Stromal cell of bone marrow (primary cell): Measurements from ENCODE around the gene ZNF48.

ENCODE experiments used
- DNase-seq: peaks from one replicate; pipeline ENCODE4 v3.0.0-alpha.2; 2012; ENCODE audit warnings: low read depth

Gene ZNF48

DNA sequence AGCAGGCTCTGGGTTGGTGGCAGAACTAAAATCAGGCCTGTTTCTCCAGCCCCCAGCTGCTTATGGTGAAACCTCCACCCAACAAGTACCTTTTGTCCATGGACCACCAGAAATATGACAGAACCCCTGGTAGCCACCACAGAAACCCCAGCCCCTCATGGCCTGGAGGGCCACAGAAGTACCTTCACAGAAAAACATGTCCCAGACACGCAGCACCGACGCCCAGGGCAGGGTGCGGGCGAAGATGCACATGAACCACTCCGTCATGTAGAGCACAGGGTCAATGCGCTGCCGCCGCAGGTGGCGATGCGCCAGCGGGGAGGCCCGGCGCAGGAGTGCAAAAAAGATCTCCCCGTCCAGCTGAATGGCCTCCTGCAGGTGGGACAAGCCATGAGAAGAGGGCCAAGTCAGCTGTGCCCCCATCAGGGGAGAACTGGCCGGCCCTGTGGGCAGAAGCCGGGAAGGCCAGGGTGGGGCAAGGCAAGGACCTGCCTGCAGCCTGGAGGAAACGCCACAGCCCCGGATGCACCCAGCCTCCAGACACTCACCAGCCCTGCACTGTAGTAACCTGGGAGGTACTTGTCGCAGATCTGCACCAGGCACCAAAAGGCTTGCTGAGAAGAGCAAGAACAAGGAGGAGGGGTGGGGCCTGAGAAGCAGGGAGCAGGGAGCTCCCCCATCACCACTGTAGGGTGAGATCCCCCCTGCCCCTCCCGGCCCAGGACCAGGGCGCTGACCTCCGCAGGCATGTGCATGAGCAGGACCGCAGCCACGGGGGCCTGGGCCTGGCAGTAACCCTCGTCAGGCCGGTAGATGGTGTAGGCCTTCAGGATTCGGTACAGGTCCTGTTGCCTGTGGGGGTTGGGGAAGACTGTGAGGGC is 36.0 kb upstream of the ZNF48 start:
- no peak for DNase-seq

DNA sequence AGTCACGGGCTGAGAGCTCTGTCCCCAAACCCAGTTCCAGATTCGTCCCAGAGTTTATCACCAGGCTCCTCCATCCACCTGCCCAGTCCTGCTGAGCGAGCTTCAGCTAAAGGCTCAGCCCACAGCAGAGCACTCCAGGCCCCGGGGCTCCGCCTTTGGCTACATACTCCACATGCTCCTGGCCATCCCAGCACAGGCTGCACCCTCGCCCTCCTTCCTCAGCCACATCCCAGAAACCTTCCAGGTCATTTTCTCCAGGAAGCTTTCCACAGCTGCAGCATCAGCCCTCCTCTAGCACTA is 35.4 kb upstream of the ZNF48 start:
- DNase-seq, result no peak

DNA sequence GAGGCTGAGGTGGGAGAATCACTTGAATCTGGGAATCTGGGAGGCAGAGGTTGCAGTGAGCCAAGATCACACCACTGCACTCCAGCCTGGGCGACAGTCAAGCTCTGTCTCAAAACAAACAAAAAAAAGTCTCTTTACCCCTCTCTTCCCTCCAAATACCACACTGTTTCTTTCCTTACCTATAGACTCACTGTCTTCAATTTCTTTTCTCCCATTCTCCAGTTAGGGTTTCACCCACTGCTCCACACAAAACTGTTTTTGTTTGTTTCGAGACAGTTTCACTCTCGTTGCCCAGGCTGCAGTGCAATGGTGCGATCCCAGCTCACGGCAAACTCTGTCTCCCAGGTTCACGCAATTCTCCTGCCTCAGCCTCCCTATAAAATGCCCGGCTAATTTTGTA is 34.0 kb upstream of the ZNF48 start:
- DNase-seq, result no peak

DNA sequence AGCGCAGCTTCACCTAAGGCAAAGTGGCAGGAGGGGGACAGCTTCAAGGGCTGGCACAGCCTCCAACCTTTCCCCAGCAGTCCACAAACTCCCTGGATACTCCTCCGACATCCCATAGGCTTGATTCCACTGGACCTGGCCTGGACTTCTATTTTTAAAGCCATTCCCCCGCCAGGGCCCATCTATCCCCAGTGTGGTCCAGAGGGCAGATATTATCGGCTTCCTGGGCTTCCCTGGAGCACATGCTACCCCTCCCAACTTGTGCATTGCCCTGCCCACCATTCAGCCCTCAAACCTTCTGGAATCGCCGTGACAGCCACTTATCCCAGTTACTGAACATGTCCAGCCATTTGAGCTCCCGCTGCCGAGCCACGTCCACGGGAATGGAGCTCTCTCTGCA is 30.0 kb upstream of the ZNF48 start:
- no peak for DNase-seq

DNA sequence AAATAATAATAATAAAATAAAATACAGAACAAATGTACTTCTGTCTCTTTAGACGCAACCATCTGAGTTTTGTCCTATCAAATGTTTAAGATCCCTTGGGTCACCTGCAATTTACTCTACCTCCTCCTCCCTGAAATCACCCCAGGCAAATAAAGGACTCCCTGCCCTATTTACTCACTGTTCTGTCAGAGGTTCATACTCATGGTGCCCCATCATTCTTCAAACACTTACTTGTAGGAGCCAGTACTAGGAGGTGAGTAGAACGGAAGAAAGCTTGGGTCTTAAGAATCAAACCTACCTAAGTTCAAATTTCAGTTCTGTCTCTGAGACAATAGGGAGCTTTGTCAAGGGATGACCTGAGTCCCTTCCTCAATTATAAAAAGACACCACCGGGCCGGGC is 28.7 kb upstream of the ZNF48 start:
- DNase-seq, result no peak

DNA sequence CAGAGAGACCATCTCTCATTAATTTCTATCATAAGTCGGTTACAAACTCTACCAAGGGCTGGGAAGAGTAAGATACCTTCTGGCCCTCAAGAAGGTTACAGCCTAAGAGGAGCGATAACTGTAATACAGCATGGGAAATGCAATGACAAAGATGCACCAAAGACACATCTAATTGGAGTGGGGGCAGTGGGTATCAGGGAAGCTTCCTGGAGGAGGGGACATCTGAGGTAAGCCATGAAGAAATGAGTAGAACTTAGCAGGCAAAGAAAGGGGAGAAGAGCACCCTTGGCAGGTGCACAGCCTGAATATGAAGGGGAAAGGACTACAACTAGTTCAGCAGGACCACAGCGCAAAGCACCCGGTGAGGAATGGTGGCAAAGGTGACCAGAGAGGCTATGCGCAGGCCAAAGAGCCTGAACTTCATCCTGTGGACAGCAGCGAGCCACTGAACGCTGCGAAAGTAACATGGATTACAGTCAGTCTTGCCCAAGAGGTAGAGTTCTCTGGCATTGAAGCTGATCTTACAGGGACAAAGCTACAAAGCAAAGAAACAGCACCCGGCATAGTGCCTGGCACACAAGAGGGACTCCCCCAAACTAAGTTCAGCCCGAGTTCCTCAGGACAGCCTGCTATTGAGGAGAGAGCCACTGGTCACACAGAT is 27.7 kb upstream of the ZNF48 start:
- DNase-seq, result no peak

DNA sequence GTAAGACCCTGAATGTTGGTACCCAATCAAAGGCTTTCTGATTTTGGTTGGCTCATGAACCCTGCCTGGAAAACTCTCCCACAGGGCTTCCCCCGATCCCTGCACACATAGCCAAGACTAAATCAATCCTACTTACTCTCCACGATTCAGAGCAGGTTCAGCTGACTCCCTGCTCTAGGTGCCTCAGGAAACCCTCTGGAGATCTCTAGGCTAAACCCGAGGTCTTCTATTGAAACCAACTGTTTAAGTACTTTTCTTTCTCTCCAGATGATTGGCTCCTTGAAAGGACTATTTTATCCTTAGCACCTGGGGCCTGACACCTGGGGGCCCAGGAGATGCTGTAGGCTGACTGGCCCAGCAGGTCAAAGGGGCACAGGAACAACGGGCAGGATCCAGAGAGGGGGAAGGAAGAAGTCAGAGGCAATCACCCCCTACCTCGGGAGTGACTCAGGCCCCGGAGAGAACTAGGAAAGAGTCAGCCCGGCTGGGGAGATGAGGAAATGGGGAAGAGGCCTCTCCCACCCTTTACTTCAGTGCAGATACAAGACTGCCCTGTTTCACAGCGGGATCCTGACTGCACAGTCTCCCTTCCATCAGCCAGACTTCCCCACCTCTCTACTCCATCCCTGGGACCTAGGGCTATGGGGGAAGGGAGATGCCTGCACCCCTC is 27.0 kb upstream of the ZNF48 start:
- DNase-seq, result peak; percentile 43

DNA sequence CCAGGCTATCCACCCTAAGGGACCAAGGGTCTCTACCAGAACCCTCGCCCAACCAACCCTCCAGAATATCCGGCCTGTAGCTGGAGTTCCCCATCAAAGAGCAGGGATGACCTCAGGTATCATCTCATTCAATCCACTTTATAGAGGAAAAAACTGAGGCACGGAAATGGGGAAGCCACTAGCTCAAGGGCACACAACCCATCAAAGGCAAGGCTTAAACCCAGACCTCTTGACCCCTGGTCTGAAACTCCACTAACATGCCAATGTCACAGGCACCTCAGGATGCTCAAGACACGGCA is 26.5 kb upstream of the ZNF48 start:
- DNase-seq, result no peak

DNA sequence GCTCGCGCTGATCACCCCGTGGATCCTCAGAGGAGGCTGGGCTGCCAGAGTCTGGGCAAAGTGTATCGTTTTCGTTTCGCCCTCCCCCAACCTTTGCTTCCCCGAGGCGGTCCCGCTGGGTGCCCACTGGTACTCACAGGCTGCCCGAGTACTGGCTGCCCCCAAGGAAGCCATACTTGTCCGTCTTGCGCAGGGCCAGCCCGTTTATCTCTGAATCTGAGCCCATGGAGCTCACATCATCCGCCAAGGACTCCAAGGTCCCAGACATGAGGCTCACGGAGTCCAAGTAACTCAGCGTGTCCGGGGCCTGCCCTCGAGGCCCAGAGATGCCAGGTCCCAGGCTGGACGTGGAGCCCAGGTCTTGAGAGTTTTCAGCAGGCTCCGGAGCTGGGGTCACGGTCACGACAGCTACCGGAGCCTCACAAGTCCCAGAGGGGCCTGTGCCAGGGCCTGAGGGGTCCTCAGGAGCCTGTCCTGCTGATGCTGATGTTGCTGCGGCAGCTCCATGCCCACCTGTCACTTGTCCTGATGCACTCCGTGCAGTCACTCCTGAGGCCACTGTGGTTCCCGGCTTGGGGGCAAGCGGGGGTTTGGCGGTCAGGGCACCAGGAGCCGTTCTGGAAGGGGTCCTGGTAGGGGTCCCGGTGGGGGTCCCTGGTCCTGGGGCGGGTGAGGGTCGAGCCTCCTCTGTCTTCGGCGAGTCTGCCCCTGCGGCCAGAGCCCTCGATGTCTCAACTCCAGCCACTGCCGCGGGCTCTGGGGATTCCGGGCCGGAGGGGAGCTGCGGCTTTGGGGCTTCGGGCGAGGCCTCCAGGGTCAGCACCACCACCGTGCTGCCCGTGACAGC is 25.9 kb upstream of the ZNF48 start:
- no peak for DNase-seq

DNA sequence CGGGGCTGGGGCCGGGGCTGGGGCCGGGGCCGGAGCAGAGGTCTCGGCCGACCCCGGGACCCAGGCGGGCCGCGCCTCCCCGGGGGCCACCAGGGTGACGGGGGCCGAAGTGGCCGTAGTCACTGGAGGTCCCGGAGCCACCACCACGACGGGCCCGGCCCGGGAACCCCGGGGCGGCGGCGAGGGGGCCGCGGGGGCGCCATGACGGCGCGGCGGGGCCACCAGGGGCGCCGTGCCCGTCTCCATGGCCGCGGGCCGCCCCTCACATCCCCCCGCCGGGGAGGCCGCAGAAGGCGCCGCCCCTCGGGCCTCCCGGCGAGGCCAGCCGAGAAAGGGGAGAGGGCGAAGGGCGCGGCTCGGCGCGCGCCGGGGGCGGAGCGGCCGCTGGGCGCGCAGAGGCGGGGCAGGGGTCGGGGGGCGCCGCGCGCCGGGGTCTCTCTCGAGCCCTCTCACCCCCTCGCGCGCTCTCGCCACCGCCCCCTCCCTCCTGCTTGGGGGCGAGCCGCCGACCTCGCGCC is 25.2 kb upstream of the ZNF48 start:
- DNase-seq, result no peak

DNA sequence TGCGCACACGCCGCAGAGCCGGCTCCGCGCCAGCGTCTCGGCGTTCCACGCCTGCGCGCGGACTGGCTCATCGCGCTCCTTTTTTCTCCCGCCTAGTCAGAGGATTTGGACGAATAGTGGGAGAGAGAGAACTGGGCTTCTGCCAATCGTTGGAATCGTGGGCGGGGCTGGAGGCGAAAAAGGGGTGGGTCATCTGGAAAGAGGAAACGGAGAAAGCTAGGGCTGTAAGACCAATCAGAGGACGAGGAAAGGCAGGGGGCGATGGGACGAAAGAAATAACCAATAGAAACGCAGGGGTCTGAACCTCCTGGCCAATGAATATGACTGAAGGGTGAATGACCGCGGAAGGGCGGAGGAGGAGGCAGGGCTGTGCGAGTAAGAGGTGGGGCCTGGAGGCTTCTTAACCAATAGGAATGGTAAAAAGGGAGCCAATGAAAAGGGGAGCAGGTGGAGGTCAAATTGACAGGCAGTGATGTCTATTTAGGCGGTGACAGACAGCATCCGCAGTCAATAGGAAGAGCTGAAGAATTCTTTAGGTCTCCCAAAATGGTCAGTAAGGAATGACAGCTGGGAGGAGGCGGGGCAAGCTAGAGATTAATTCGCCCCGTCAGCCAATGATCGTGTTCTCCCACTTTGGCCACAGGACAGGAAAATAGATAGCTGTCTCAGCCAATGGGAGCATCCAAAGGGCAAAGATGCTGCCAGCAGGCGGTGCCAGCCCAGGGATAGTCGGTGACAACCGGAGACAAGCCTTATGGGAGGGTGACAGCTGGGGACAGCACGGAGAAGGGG is 24.6 kb upstream of the ZNF48 start, which contains the start of gene TBC1D10B:
Gene TBC1D10B (minus strand): TSS at position 39 of the 792 bp plus-strand sequence. CDS start 311 bp downstream, outside the sequence.
- DNase-seq, result peak; percentile 100

DNA sequence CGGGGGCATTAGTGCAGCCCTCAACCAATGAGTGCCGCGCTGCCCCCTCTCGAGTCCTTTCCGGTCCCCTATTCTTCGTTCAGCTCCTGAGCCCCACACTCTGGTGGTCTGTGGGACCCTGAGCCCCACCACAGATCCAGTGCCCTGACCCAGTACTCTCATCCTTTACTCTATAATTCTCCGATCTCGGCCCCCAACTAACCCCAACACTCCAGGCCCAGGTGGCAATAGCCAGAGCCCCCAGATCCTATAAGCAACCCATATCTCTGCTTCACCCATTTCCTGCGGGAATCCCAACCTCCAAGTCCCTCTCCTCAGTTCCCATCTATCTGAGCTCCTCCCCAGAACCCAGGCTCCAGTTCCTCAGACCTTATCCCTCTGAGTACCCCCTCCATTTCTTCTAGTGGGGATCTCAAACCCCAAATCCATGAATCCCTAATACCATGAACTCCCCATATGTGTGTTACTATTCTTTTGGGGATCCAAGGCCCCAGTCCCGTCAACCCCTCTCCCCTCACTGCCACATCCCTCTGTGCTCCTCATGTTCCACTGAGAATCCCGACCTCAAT is 23.9 kb upstream of the ZNF48 start:
- no peak for DNase-seq

DNA sequence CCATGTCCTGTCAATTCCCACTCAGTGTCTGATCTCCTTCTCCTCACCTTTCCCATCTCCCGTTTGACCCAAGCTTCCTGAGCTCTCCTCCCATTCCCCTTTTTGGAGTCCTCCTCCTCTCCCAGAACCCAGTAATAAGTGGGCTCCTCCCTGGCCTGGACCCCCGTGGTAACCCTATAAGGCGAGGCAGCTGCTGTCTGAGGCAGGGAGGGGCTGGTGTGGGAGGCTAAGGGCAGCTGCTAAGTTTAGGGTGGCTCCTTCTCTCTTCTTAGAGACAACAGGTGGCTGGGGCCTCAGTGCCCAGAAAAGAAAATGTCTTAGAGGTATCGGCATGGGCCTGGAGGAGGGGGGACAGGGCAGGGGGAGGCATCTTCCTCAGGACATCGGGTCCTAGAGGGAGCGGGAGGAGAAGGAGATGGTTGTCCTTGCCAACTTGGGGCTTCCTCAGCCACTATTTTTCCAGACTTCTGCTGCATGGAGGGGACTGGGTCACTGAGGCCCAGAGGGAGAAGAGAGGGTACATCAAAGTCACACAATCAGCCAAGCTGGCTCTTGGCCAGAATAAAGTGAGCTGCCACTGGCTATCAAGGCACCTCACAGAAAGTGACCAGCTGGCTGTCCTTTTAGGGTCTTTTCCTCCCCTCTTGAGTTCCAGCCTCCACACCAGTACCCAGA is 23.0 kb upstream of the ZNF48 start:
- DNase-seq, result no peak

DNA sequence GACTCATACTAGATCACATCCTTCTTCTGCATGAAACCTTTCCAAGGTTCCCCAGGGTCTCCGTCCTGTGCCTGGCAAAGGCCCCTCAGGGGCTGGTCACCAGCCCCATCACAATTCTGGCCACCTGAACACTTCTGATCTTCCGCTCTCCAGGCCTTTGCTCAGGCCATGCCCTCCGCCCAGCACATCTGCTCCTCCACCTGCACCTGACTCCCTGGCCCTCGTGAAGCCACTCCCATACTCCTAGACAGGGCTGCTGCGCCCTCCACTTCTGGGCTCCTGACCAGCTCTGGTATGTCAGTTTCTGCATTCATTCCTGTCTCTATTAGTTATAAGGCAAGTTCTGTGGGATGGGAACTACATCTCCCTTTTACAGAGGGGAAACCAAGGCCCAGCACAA is 22.5 kb upstream of the ZNF48 start:
- no peak for DNase-seq

DNA sequence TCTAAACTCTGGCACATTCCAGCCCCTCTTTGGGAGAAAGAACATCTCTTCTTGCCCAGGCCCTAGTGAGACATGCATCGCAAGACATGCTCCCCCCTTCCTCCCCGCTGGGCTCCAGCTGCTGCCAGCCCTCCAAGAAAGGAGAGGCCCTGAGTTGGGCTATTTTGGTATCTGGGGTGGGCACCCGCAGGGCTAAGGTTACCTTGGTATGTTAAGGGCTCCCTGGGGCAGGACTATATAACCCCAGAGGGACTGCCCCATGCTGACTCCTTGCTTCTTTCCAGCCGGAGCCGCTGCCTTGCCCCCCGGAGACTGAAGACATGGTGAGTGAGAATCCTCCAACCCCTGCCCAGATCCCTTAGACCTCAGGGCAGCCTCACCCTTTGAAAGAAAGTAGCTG is 20.7 kb upstream of the ZNF48 start, which contains the start of gene MYL11:
Gene MYL11 (plus strand): TSS at position 265 of the 400 bp plus-strand sequence. CDS start 56 bp downstream, at position 321.
- DNase-seq, result no peak

DNA sequence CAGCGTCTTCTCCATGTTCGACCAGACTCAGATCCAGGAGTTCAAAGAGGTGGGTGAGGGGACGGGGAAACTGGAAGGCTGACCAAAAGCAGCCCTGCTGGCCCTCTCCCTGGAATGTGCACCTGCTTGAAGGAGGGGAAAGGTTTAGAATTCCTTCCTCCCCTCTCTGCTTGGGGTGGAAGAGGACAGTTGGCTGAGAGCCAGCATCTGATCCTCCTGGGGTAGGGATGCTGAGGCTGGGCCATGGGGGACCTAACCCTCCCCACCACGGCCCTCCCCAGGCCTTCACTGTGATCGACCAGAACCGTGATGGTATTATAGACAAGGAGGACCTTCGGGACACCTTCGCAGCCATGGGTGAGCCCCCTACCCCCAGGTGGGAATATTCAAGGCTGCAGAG is 19.4 kb upstream of the ZNF48 start:
- DNase-seq, result no peak

DNA sequence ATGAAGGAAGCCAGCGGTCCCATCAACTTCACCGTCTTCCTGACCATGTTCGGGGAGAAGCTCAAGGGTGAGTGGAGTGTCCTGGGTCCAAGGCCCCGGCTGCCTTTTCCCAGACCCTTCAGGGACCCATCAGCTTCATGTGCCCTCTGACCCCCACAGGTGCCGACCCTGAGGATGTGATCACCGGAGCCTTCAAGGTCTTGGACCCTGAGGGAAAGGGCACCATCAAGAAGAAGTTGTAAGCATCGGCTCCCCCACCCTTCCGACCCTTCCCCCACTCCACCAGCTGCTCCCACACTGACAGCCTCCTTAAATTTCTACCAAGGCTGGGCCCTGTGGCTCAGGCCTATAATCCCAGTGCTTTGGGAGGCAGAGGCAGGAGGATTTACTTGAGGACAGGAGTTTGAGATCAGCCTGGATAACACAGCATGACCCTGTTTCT is 18.7 kb upstream of the ZNF48 start:
- DNase-seq, result no peak

DNA sequence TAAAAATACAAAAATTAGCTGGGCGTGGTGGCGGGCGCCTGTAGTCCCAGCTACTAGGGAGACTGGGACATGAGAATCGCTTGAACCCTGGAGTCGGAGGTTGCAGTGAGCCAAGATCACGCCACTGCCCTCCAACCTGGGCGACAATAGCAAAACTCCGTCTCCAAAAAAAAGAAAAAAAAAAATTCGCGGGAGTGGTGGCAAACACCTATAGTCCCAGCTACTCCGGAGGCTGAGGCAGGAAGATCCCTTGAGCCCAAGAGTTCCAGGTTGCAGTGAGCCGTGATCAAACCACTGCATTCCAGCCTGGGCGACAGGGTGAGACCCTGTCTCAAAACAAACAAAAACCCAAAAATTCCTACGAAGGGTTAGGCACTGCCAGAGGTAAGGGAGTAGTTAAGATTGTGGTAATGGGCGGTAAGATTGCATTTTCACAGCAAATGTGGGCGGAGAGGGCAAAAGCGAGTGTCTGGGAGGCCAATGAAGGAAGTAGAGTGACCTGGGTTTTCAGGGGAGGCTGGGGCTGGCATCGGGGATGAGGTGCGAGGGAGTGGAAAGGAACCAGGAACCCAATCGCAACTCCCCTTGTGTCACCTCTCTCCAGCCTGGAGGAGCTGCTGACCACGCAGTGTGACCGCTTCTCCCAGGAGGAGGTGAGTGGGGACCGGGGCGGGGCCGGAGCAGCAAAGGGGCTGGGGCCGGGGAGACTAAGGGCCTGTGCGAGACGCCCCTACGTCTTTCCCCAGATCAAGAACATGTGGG is 18.0 kb upstream of the ZNF48 start:
- no peak for DNase-seq

DNA sequence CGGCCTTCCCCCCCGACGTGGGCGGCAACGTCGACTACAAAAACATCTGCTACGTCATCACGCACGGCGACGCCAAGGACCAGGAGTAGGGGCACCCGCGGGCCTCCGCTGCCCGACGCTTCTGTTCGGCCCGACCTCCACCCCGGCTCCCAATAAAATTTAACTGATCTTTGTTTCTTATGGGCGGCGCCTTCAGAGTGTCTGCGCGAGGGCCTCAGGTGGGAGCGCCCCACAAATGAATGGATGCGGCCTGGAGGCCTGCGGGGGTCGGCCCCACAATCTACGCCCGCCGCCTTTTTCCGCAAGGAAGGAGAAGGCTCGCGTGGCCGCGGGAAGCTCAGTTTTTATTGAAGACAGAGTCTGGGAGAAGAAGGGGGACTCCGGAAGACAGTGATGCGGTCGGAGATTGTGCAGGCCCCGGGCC is 17.4 kb upstream of the ZNF48 start:
- peak; percentile 60 for DNase-seq
